ENCODE results near the gene RASGRP2.

Gene RASGRP2

DNA sequence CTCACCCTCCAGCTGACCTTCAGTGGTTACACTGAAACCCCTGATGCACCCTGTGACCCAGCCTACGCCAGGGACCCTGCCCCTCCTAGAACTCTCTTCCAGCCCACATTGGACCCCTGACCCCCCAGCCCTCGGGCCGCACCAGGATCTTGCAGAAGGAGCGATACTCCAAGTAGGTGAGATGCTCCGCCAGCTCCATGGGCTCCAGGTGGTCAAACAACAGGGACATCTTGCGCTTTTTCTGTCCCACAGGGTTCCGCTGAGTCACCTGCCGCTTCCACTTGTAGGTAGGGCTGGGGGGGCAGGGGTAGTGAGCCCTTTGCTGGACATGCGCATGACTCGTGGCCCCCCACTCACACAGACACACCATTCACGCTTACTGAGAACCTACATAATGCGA lies 4.1 kb downstream of the RASGRP2 start:
- no peak for DNase-seq

DNA sequence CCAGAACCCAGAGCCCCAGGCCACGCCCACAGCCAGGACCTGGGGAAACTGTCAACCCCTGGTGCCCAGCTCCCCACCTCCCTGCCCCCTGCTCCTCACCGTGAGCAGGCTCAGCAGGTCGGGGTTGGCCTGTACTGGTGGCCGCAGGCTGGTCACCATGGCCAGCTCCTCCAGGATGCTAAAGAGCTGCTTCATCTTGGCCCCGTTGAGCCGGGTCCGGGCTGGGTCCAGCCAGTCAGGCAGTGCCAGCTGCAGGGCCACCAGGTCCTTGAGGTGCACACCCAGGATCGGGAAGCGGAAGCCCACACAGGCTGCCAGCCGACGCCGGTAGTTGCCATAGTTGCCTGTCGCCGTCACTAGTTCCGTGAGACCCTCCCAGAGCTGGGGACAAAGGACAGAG lies 7.3 kb downstream of the RASGRP2 start:
- DNase-seq, result no peak

DNA sequence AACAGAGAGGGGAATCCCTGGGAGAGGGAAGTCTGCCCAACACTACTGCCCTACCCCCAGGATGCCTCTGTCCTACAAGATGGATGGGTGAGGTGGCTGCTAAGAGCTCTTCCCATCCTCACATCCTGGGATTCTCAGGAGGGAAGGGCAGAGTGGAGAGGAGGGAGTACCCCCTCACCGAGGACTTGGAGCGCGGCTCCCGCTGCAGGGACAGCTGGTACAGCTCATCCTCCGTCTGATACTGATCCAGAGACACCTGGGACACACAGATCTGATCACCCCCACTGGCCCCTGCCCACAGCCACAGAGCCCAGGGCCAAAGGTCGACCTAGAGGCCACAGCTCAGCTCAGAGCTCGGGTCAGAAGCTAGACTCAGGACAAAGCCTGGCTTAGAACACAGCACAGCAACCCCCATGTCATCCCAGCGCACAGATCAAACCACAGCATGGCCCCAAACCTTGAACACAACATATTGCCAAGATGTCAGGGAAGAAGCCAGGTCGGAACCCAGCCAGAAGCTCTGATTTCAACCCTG lies 8.2 kb downstream of the RASGRP2 start:
- DNase-seq, result no peak

DNA sequence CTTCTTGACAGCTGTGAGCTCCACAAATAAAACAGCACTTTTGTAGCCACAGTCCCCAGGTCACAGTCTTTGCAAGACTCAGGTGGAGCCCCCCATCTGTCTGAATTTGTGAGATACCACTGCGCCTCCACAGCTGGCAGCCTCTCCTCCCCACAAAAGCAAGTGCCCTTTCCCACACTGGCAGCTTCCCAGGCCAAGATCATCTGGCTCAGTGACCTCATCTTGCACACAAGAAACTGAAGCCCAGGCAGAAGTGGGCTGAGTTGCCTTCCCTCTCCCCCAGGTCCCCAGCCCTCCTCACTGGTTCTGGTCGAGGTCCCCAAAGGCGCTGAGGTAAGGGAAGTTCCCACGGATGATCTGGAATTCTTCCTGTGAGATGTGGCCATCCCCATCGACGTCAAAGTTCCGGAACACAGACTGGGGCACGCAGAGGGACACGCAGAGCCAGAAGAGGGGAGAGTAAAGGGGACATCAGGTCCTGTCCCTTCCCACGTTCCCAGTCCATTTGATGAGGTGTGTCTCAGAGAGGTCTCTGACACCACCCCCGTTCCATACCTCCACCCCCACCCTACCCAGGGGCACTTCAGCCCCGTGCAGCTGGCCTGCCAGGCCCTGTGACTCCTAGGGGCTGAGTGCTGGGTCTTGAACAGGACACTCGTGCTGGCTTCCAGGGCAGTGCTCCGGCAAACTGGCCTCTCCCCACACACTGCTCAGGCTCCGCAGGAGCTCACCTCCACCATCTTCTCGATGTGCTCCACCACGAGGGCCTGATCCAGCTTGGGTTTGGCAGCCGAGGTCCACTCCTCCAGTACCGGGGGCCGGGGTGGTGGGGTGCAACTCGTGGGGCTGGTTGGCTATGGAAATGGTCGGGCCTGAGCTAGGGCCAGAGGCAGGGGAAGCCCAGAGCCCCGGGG lies 8.9 kb downstream of the RASGRP2 start:
- peak in 3 of 4 experiments; percentile 29 to 50 (median 38) for DNase-seq

DNA sequence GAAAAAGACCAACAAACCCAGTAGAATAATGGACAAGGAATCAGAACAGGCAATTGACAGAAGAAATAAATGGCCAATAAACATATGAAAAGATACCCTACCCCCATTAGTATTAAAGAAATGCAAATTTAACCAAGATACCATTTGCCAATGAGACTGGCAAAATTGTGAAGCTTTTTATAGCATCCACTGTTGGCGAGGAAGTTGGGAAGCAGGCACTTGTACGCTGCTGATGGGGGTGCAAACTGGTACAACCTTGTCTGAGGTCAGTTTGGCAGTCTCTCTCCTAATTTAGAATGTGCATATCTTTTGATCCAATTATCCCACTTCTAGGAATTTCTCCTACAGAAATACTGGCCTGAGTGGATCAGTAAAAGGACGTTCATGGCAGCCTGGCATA lies 12.3 kb downstream of the RASGRP2 start:
- no peak for DNase-seq

DNA sequence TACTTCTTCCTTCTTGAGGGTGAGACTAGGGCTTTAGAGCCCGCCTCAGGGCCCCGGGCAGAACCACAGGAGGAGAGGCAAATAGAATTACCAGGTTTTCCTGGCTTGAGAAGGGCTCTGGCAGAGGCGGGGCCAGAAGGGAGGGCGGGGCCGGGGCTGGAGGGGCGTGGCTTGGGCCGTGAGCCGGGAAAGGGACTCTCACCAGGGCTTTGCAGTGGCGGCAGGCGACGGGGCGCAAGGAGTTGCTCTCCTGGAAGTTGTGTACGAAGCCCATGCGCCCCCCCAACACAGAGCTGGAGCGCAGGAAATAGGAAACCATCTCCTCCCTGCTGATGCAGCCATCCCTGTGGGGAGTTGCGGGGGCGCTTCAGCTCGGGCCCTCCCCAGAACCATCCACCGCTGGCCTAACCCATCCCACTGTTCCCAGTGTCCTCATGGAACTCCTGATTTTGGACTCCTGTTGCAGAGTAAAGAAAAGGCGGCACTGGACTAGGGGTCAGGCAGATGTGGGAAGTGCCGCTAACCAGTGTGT lies 14.0 kb downstream of the RASGRP2 start:
- peak in 1 of 4 experiments; percentile 28 for DNase-seq

DNA sequence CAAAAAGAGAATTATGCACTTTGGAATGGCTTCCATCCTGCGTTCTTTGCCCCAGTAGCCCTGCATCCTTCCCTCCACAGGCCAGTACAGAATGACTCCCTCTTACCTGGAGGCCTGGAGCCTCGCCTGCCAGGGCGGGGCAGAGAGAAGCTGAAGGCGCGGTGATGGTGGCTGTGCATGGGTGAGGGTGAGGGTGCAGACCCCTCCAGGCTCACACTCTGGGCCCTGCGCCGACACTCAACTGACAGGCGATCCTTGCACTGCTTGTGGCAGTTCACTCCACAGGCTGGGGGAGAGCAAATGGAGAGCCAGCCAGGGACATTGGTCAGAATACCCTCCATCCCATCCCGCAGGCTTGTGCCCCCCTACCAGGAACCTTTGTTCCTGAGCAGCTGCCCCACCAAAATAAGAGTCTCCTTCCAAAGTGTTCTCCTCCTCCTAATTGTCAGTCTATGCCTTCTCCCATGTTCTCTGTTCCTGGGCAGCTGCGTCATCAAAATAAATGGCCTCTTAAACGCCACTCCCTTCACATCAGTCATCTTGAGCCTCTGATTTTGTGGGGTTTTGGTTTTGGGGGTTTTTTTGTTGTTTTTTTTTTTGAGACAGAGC lies 15.1 kb downstream of the RASGRP2 start:
- no peak for DNase-seq

DNA sequence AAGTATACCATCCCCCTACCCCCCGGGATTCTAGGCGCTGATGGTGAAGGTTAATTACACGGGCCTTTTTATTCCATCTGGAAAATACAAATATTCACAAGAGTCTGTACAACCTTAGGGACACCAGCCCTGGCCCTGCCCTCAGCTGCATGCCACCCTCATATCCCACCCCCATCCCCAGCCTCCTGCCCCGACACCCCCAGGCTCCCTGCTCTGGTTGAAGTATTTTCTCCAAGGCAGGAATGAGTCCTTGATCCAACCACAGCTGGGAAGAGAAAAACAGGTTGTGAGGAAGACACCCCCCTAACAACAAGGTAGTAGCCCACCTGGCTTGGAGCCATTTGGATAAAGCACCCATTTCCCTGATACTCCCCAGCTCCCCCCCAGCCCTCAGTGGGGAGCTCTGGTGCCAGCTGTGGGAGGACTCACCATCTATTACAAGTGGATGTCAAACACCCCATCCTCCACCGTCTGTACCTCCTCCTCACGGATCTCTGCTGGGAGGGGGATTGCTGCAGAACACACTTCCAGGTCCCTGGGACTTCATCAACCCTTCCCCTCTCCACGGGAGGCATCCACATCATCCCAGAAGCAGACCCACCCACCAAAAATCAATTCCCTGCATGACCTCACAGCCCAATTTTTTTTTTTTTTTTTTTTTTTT lies 16.9 kb downstream of the RASGRP2 start:
- no peak for DNase-seq

DNA sequence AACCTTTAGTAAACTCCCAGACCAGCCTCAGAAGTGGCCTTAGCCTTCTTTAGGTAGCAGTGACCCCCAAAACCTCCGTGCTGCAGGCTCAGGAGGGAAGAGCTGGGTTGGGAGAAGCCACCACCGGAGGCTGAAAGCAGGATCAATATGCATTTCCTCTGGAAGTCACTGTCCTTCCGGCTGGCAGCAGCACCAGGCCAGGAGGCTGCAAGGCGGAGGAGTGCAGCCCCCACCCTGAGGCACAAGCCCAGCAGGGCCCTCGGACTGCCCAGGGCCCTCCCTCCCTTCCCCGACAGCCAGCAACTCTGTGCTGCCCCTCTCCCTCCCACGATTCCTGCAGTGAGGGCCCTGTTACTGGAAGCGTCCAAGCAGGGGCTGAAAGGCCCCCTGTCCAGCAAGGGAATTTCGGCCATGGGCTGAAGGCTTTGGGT lies 17.7 kb downstream of the RASGRP2 start:
- DNase-seq, result no peak

DNA sequence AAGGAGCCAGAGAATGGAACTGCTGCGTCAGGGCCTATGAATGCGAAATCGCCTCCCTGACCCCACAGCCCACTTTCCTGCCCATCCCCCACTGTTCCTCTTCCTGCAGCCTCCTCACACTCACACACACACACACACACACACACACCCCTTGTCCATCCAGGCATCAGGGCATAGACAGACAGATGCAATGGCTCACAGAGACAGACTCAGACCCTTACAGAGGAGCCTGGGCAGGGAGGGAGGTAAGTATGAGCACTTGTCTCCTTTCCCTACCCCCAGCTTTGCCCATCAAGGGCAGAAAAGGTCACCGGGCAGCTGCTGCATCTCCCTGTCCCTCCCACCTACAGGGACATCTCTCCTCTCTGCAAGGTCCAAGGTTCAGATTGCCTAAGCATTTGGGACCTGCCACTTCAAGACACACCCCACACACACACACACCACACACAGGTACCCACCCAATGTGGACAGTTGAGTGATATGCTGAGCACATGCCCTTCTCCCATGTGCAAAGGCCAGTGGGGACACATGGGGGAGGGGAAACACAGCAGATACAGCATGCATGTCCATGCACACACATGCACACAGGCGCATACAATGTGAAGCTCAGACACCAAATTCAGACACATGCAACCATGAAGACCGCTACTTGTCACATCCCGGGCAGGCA lies 18.9 kb downstream of the RASGRP2 start:
- no peak for DNase-seq

DNA sequence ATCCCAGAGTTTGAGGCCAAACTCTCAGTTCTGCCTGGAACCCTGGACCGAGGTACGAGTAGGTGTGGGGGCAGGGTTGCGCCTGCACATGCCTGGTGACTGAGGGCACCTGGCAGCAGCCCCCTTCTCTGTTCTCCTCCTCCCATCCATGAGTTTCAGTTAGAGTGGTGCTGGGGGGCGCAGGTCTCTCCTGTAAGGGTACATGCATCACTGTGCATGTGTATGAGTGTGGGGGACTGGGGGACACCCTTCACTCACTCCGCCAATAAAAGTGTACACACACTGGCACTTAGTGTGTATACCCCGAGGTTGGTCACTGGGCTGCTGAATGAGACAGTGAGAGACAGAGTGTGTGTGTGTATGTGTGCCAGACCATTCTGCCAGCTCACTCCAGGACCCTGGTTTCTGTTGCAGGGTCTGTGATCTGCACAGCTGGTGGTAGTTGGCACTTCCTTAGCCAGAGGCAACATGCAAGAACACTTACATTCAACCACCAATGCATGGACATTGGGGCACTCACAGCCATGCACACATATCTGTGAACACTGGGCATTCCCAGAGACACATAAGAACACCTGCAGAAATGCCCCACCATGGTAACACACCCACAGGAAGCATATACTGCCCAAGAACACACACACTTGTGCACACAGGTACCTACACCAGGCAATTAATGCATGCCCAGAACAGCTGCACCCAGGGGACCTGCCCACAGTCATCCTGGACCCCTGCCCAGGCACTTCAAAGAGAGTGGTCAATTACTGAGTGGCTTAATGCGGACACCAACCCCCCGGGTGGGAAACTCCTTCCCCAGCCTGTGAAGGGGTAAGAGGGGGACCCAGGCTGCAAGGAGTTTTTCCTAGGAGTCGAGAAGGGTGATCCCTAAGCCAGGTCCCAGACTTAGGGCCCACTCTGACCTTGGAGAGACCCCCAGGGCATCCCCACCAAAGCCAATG lies 19.8 kb downstream of the RASGRP2 start:
- no peak for DNase-seq

DNA sequence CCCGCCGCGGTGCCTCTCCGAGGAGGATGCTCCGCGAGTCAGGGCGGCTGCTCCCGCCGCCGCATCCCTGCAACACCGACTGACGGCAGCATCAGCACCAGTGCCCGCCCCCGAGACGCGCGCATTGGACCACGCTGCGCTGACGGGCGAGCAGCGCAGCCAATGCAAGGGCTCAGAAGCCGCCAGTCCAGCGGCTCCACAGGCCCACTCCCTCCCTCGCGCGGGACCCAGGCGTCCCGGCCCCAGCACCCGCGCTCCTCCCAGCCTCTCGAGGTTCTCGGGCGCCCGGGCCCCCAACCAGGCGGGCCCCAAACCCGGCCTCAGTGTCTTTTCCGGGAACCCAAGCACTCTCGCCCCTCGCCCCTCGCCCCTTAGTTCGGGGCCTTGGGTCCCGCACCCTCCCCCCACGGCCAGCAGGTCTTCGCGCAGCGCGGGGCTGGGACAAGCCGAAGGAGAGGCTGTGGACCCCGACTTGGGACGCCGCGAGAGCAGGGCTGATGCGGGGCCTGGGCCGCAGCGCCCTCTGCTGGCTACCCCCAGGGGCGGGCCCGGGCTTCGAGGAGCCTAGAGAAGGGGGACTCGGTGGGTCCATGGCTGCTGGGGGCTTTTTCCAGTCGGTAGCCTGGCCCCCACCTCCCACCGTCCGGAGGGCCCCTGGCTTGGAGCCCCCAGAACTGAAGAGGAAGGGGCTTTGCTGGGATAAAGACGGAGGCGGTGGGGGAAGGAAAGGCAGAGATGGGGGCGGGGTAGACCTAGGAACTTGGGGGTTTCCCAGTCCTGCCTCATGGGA lies 20.6 kb downstream of the RASGRP2 start, which contains the start of gene NRXN2:
NRXN2 (minus strand) TSS at position 81 of the 790 bp plus-strand sequence. CDS start 9,498 bp downstream, outside the sequence.
- DNase-seq, result peak; percentile 77 to 92 (median 86)

DNA sequence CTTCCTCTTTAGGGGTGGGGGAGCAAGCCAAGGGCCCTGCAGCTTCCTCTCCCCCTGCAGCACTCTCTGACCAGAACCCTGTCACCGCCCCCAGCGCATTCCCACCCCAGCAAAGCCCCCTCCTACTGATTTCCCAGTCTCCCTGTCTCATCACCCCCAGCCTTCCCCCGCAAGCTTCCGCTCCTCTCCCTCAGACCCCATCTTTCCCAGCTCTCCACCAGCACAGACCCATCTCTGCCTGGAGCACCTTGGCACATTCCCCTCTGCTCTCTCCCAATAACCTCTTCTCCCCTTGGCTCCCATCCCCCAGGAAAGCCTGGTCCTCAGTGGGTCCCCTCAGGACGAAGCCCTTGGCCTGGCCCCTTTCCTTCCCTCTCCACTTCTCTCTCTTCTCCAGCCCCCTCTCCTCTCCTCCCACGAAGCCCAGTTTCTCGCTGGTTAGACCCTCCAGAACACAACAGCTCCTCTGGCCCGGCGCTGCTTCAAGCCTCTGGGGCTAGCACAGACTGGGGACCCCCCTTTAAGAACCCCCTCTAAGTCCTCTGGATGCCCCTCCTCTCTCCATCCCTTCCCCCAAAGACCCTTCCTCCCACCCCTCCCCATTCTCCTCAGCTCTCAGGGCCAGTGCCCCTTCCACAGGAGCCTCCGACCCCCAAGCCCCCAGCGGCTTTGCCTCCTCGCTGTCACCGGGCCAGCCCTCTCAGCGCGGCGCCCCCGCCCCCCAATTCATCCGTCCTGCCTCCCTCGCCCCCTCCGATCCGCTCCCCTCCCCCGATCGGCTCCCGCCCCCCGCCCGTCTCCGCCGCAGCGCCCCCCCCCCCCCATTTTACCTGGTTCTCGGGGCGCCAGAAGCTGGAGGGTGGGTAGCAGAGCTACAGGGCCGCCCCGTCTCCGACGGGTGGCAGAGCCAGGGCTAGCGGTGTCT lies 21.5 kb downstream of the RASGRP2 start:
- no peak for DNase-seq

DNA sequence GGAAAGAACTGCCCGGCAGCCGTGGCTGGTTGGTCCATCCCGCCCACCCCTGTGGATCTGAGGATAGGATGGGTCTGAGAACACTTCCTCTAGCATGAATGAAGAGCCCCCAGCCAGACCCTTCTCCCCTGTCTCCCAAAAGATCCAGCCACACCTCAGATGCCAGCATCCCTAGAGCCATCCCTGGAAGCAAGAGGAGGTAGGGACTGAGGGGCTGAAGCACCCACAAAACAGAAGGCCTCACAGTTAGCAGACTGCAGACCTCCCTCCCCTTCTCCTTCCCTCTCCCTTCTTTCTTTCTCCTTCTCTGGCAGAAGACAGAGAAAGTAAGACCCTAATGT lies 22.6 kb downstream of the RASGRP2 start:
- DNase-seq, result no peak

DNA sequence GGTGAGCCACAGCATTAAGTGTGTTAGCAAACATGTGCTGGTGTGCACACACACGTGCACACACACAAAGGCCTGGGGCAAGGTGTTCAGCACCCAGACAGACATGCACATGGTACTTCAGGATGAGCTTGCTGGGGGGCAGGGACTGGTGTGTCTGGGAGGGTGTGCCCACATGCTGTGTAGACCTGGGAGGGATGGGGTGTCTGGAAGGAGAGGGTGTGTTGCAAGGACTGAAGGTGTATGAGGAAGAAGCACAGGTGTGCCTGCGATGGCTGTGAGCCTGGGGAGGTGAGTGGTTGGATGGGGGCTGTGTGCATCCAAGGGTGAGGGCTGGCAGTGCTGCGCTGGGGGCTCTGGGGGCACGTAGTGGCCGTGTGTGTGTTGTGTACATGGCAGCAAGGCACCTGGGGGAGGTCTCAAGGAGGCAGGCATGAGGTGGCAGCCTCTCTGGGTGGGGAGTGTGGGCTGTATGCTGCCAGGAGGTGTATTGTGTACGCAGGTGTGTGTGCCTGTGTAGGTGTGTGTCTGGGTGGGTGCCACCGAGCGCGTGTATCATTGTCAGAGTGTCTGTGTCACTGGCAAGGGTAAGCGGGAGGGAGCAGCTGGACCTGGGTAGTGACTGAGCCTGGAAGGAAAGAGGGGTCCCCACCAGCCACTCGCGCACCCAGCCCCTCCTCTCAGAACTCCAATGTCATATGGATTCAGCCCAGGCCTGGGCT lies 23.1 kb downstream of the RASGRP2 start:
- no peak for DNase-seq

DNA sequence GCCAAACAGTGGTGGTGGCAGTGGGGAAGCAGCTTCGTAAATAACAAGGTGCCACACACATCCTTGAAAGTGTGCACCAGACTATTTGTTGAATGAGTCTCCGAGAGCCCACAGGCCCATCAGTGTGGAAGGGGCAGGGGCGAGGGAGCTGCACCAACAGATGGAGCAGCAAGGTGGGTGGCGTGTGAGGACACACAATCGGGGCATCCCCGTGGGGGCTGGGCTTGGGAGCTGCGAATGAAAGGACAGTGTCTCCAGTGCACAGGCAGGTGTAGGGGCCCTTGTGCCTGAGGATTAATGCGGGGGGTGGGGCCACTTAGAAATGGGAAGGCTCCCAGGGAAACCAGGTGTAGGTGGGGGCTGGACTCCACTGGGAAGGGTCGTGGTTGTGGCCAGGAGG lies 23.8 kb downstream of the RASGRP2 start:
- DNase-seq, result no peak

DNA sequence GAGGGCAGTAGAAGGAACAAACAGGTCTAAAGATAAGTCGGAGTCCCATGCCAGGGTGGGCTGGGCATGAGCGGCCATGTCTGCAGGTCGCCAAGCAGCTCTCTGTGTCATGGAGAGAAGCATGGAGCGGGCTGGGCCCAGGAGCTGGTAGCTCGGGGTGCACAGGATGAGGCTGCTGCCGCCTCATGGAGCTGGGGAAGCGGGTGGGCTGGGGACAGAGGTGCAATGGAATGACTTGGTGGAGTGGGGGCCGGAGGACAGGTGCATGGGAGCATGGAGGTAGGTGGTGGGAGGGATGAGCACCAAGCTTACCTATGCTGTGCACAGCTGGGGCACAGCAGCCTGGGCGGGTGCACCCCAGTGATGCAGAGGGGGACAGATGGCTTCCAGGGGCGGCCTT lies 24.5 kb downstream of the RASGRP2 start:
- no peak for DNase-seq

DNA sequence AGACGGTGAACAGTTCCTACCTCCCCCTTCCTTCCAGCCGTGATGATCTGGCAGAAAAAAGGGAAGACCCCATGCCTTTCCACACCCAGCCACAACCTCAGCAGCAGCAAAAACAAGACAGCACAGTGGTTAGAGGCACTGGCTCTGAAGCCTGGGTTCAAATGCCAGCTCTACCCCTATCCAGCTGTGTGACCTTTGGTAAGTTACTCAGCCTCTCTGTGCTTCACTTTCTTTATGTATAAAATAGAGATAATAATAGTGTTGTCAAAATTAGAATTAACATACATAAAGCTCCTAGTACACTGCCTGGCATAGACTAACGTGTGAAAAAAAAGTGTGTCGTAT lies 25.2 kb downstream of the RASGRP2 start:
- no peak for DNase-seq
